GM19043 (cell line): ENCODE data around the gene ZNF850.
A peak's percentile ranks its signal among the peaks of the same experiment; 100 is the strongest.
"Not testable (repeated sequence)": the region's sequence is repeated elsewhere in the genome, so short reads cannot be mapped to it uniquely, and the experiment has no call there.

Experiments
- ATAC-seq: cut with Tn5 transposase; IDR thresholded peaks from one replicate; pipeline ENCODE4 v1.9.1; 2021; ENCODE audit warnings: low read depth; ENCODE audit not compliant: unreplicated experiment

The ZNF850 gene

DNA sequence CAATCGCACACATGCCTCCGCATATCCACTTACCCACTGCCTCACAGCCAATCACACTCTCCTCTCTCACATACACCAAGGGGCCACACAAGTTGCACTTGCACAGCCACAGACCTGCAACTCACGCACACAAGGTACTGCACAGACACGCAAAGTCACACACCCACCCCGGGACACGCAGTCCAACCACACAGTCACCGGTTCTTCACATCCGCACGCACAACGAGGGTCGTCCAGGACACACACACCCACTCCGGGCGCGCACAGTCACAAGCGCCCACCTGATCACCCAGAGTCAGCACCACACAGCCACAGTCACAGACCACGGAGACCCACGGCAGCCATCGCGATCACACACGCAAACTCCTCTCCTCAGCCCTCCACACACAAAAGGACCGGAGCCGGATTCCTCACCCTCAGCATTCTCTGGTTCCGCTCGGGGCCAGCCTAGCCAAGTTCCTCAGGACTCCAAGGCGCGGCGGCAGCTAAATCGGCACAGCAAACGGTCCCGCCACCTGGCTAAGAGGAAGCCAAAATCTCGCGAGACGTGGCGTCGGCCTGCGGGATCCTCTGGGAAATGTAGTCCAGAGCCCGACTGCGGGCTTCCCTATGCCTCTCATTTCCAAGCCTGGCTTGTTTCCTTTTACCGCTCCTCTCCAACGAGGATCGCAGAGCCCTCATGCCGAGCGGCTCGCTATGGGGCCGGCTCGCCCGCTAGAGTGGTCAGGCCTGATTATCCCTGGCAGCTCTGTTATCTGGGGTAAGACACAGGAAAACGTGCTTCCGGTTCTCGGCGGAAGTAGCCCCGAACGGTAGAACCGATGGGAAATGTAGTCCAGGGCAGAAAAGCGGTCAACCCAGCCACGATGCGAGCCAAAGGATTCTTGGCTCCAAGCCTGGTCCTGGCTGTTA is at the start of gene ZNF850:
ZNF850 (minus strand) TSS at position 497 of the 912 bp plus-strand sequence. CDS start 10,201 bp downstream, outside the sequence.
- ATAC-seq, result peak; percentile 75

DNA sequence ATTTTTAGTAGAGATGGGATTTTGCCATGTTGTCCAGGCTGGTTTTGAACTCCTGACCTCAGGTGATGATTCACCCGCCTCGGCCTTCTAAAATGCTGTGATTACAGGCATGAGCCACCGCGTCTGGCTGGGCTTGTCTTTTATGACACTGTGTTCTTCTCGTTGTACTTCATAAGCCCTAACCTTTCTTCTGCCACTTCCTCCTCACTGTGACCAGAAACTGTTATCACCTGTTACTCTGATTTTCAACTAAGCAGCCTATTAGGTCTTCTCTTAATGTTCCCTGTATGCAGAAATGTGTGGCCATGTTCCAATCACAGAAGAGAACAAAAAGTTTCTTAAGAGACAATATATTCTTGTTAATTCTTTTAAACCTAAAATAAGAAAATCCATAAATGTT is 49.2 kb upstream of the ZNF850 start:
- no peak for ATAC-seq

DNA sequence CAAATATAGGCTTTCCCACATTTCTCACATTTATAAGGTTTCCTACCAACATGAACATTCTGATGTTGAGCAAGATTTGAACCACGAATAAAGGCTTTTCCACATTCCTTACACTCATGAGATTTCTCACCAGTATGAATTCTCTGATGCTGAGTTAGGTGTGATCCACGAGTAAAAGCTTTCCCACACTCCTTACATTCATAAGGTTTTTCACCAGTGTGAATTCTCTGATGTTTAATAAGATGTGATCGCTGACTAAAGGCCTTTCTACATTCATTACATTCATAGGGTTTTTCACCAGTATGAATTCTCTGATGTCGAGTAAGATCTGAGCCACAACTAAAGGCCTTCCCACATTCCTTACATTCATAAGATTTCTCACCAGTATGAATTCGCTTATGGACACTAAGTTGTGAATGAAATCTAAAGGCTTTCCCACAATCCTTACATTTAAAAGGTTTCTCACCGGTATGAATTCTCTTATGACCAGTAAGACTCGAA is 46.6 kb upstream of the ZNF850 start:
- no peak for ATAC-seq

DNA sequence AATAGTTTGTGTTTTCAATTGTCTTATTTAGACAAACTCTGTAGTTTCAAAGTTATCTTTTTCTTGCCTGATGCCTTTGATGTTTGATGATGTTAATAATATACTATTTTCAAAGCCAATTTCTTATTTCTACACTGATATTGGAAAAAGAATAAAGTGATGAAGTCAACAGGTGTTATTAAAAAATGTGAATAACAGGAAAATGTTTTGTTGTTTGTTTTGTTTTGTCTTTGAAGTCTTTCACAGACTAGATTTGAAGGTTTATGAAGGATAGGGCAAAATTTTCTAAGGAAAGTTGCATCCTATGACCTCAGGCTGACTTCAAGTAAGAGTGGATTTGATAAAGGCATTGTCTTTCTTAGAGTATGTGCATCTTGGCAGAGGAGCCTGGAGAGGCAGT is 34.4 kb upstream of the ZNF850 start:
- ATAC-seq, result no peak

- ATAC-seq, result no peak
Measured at GRCh38 chr19:36805364-36805763, 32.8 kb upstream of the ZNF850 start.

DNA sequence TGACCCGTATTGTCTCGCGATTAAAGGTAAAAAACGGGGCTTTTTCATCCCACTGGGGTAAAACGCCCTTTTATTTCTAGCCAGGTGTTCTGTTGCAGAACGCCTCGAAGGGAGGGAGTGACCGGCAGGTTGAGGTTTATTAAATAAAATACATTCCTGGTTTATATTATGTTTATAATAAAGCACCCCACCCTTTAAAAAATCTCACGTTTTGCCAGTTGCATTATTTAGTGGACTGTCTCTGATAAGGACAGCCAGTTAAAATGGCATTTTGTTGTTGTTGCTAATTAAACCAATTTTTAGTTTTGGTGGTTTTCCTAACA is 25.1 kb upstream of the ZNF850 start:
- no peak for ATAC-seq

DNA sequence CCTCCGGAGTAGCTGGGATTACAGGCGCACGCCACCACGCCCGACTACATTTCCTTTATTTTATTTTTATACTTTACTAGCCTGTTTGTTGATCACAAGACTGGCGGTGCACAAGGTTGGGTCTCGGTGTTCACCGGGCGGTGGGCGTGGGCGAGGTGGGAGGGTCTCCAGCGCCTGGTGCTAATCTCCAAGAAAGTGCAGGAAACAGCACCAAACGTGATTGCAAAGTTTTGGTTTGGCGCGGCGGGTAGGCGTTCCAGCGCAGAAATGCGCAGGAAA is 24.0 kb upstream of the ZNF850 start:
- ATAC-seq, result no peak

GRCh38 chr19:36791420-36792141 is 19.0 kb upstream of the ZNF850 start:
- not testable (repeated sequence) for ATAC-seq

- ATAC-seq, result no peak
Measured at GRCh38 chr19:36775768-36776167, 3.2 kb upstream of the ZNF850 start.

DNA sequence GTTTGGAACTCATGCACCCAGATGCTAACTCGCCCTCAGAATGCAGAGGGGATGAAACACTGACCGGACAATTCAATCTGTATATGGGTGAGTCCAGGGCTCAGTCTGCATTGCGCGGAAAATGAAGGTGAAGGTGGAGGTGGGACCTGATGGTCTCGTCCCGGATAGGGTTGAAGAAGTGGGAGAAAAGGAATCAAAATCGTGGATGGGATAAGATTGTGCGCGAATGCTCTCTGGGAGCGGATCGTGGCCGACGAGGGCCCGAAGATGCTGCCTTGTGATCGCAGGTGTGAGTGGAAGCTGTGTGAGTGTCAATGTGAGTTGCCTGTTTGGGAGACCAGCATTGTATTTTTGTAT is 594 bp upstream of the ZNF850 start:
- ATAC-seq, result no peak

- ATAC-seq, result no peak
Measured at GRCh38 chr19:36771261-36772231, 1.1 kb downstream of the ZNF850 start.

- ATAC-seq, result no peak
Measured at GRCh38 chr19:36750066-36750691, 22.4 kb downstream of the ZNF850 start.

GRCh38 chr19:36749613-36750012 is 23.0 kb downstream of the ZNF850 start:
- not testable (repeated sequence) for ATAC-seq

GRCh38 chr19:36748431-36749275 is 24.0 kb downstream of the ZNF850 start:
- ATAC-seq, result no peak

- ATAC-seq, result no peak
Measured at GRCh38 chr19:36747750-36748149, 24.9 kb downstream of the ZNF850 start.

DNA sequence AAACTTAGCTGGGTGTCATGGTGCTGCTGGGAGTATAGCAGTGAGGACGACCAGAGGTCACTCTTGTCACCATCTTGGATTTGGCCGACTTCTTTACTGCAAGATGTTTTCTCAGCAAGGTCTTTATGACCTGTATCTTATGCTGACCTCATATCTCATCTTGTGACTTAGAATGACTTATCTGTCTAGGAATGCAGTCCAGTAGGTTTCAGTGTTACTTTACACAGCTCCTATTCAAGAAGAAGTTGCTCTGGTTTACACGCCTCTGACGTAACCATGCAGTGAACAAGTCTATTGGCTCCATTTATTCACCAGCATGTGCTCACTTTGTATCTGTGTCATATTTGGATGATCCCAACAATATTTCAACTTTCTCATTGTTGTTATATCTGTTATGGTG is 26.7 kb downstream of the ZNF850 start:
- ATAC-seq, result no peak

- ATAC-seq, result not testable (repeated sequence)
Measured at GRCh38 chr19:36736166-36736565, 36.4 kb downstream of the ZNF850 start.

DNA sequence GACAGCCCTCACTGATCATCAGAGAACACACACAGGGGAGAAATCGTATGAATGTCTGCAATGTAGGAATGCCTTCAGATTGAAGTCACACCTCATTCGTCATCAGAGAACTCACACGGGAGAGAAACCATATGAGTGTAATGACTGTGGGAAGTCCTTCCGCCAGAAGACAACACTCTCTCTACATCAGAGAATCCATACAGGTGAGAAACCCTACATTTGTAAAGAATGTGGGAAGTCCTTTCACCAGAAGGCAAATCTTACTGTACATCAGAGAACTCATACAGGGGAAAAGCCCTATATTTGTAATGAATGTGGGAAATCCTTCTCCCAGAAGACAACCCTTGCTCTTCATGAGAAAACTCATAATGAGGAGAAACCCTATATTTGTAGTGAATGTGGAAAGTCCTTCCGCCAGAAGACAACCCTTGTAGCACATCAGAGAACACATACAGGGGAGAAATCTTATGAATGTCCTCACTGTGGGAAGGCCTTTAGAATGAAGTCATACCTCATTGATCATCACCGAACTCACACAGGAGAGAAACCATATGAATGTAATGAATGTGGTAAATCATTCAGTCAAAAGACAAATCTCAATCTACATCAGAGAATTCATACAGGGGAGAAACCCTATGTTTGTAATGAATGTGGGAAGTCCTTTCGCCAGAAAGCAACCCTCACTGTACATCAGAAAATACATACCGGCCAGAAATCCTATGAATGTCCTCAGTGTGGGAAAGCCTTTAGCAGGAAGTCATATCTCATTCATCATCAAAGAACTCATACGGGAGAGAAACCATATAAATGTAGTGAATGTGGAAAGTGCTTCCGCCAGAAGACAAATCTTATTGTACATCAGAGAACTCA is 52.7 kb downstream of the ZNF850 start:
- no peak for ATAC-seq

DNA sequence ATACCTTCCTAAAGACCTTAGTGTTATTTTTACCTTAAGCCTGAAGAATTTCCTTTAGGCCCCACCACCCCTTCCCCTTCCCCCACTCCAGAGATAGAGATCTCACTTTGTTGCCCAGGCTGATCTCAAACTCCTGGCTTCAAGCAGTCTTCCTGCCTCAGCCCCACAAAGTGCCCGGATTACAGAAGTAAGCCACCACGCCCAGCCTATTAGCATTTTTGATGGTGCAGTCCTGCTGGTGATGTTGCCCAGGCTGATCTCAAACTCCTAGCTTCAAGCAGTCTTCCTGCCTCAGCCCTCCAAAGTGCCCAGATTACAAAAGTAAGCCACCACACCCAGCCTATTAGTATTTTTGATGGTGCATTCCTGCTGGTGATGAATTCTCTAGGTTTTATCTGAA is 63.2 kb downstream of the ZNF850 start:
- ATAC-seq, result no peak
